ENCODE data around the gene FILIP1L. TPM values are rescaled to one million over a fixed set of nuclear protein-coding genes. Genes with fewer than 3 reads are reported as not detected.

The FILIP1L gene
- total RNA-seq, 1 experiment from 2014 or later = 0.17 TPM

GRCh38 chr3:100098784-100099070 is 15.6 kb downstream of the FILIP1L start:
- ChIA-PET POLR2A (no interaction called here), RAD21 (ENCODE audit: low non-redundant PET in 1 of 2, low total read pairs in 2 of 2, uncharacterized antibody in 2 of 2, unreplicated experiment in 2 of 2) (no interaction called here), CTCF (interaction anchor here (1.5 kb wide), 1 partner anchor 267 kb away, joined by 4 read pairs; no protein-coding TSS in a partner anchor)
- intact Hi-C loops (cut with micrococcal nuclease) = no loop called here
- TF ChIP-seq JUND (IDR thresholded peaks at IDR 0.05) = no peak
- no peak for TF ChIP-seq ZBTB33 (IDR thresholded peaks at IDR 0.05; ENCODE audit: extremely low read depth, insufficient replicate concordance, low read length)
- TF ChIP-seq RAD21 (IDR thresholded peaks at IDR 0.05; ENCODE audit: low read depth) = no peak
- no peak for TF ChIP-seq ATF3 (IDR thresholded peaks at IDR 0.05)
- TF ChIP-seq FOSL1 (IDR thresholded peaks at IDR 0.05; ENCODE audit: low read depth) = no peak
- no peak for TF ChIP-seq YY1 (IDR thresholded peaks at IDR 0.05; ENCODE audit: extremely low read depth, insufficient replicate concordance, low read depth, low read length)
- TF ChIP-seq ZNF274 (IDR thresholded peaks at IDR 0.05; ENCODE audit: low read depth, low read length) = no peak
- TF ChIP-seq EGR1 (IDR thresholded peaks at IDR 0.05; ENCODE audit: low read depth) = no peak
- no peak for TF ChIP-seq REST (IDR thresholded peaks at IDR 0.05; ENCODE audit: low read depth)
- TF ChIP-seq ZFX (IDR thresholded peaks at IDR 0.05) = no peak
- no peak for TF ChIP-seq CTCF (IDR thresholded peaks at IDR 0.05 in 2 of 3, conservative IDR thresholded peaks at IDR 0.05 in 1 of 3; ENCODE audit: borderline replicate concordance in 1 of 3, insufficient read depth in 1 of 3, low read depth in 2 of 3, low read length in 2 of 3)
- no peak for TF ChIP-seq SRF (IDR thresholded peaks at IDR 0.05; ENCODE audit: low read depth)
- no peak for TF ChIP-seq EZH2phosphoT487 (IDR thresholded peaks at IDR 0.05; ENCODE audit: borderline replicate concordance)
- TF ChIP-seq TCF7L2 (IDR thresholded peaks at IDR 0.05; ENCODE audit: borderline replicate concordance, extremely low read depth, insufficient read depth, insufficient read length) = no peak
- no peak for TF ChIP-seq POLR2AphosphoS5 (IDR thresholded peaks at IDR 0.05; ENCODE audit: low read depth, low read length)
- H3K9ac ChIP-seq (ENCODE audit: low read length) = no peak overlapping the region
- no peaks in the 10 kb centered on the region for H3K9me3 ChIP-seq (ENCODE audit: control insufficient read depth in 1 of 2, insufficient read depth in 1 of 2, low read depth in 1 of 2, low read length in 2 of 2)
- no peaks in the 10 kb centered on the region for H3K4me1 ChIP-seq (ENCODE audit: control insufficient read depth in 1 of 2, insufficient read depth in 2 of 2, low read length in 2 of 2)
- no peaks in the 10 kb centered on the region for H4K20me1 ChIP-seq (ENCODE audit: insufficient read depth)
- H3K79me2 ChIP-seq (ENCODE audit: insufficient read depth, low read length) = no peaks in the 10 kb centered on the region
- BruUV-seq (replicated peaks) = no TSS peak
- no peak for ATAC-seq
- H3K27ac ChIP-seq (ENCODE audit: low read depth, low read length) = no peak overlapping the region
- H3K36me3 ChIP-seq (ENCODE audit: control insufficient read depth in 1 of 2, insufficient read depth in 2 of 2, low read length in 2 of 2) = no peaks in the 10 kb centered on the region
- no peak for DNase-seq (ENCODE audit: low read depth, low spot score)
- H2AFZ ChIP-seq (ENCODE audit: low read depth, low read length, poor library complexity, severe bottlenecking) = no peak overlapping the region
- H3K4me2 ChIP-seq (ENCODE audit: low read length) = no peak overlapping the region
- H3K27me3 ChIP-seq (ENCODE audit: insufficient read depth, low read length) = no peaks in the 10 kb centered on the region
- H3K4me3 ChIP-seq (replicated peaks in 1 of 2; ENCODE audit: low read depth in 1 of 2, low read length in 2 of 2) = no peak overlapping the region
- H3K9me2 ChIP-seq (ENCODE audit: insufficient read depth) = no peaks in the 10 kb centered on the region

All from HCT116 (cell line).